Stimulated activated naive CD8-positive, alpha-beta T cell treated with anti-CD3 and anti-CD28 coated beads, Interleukin-15, amount 100 ng/mL, for 72 hours (primary cell): ENCODE measurements around the gene ANKS1B.

ENCODE experiments used
- ATAC-seq: fragments of 150-1000 bp; cut with Tn5 transposase; 2 replicates; pipeline ENCODE4 v1.10.0; 2021; ENCODE audit warnings: mild to moderate bottlenecking, moderate library complexity
- DNase-seq, 2 donors: peaks; one replicate each; pipeline ENCODE4 v3.0.0; 2021 to 2022
- H3K27ac Mint-ChIP-seq, 2 donors: one replicate each; pipeline ENCODE4 v1.8.0; 2022; ENCODE audit warnings: mild to moderate bottlenecking in 2 of 2, mixed read lengths in 2 of 2, moderate library complexity in 2 of 2
- H3K27me3 Mint-ChIP-seq: one replicate; pipeline ENCODE4 v1.8.0; 2022; ENCODE audit warnings: mixed read lengths
- H3K4me1 Mint-ChIP-seq: one replicate; pipeline ENCODE4 v1.8.0; 2022; ENCODE audit warnings: mild to moderate bottlenecking, mixed read lengths
- H3K4me3 Mint-ChIP-seq, 2 donors: one replicate each; pipeline ENCODE4 v1.8.0; 2022; ENCODE audit warnings: mild to moderate bottlenecking in 2 of 2, mixed read lengths in 2 of 2, moderate library complexity in 1 of 2
- H3K9me3 Mint-ChIP-seq, 2 donors: one replicate each; pipeline ENCODE4 v1.8.0; 2022; ENCODE audit warnings: mixed read lengths in 2 of 2

Gene ANKS1B

DNA sequence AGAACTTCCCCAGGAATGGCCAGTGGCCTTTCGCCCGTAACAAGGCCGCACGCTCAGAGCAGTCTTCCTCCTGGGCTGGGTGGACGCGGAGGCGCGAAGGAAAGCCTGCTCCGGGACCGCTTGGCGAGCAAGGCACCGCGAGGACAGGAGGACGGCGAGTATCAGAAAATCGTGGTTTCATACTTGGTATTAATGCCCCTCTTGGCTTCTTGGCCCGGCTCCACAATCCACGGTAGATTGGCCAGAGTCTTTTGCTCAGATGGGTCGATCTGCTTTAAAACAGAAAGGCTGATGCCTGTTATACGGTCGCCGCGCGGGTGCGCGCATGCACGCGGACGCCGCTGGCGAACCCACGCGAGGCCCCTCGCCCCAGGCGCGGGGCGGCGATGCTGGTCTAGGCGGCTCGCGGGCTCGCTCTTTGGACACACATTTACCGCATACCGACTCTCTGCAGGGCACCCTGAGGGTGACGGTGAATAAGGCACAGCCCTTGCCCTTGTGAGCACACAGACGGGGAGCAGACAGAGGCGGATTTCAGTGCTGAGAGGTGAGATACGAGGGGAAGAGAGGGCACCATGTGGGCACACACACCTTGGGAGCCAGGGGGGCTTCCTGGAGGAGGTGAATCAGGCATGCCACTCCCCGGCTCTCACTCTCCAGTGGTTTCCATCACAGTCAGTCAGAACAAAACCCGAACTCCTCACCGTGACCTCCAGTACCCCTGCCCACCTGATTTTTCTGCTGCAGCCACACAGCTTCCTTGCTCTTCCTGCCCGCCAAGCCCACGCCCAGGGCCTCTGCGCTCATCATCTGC, 1239.0 kb downstream of the ANKS1B start:
- DNase-seq (peak; percentile 13 to 24), ATAC-seq (peak; percentile 45)
- H3K27me3 Mint-ChIP-seq: peaks cover 73% of the 10 kb centered on the region
- peak overlapping the region; percentile 66 to 67 for H3K4me3 Mint-ChIP-seq
- peaks cover 21% of the 10 kb centered on the region for H3K4me1 Mint-ChIP-seq
- peak overlapping the region in 1 of 2 donors; percentile 20 for H3K27ac Mint-ChIP-seq
- peaks cover 0 to 5% of the 10 kb centered on the region in 2 donors for H3K9me3 Mint-ChIP-seq

DNA sequence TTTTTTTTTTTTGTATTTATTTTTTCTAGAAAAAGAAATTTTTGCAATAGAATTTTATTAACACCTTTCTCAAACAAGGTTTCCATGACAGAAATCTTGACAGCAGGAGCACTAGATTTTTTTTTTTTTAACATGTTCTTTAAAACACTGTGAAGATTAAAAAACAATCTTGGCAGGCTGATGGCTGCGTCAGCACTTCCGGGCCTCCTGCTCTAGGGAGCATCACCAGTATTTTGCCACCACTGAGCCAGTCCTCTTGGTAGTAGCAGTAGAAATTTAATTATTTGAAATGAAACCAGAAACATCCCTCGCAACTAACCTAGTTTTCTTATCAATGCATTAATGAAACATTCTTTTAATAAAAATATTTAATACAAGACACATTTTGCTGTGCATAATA, 1240.1 kb downstream of the ANKS1B start:
- Mint-ChIP-seq H3K27me3 (peaks cover 66% of the 10 kb centered on the region), H3K27ac (no peak overlapping the region), H3K4me1 (peaks cover 27% of the 10 kb centered on the region), H3K9me3 (peaks cover 0 to 5% of the 10 kb centered on the region in 2 donors), H3K4me3 (no peak overlapping the region)
- ATAC-seq (no peak), DNase-seq (no peak)

DNA sequence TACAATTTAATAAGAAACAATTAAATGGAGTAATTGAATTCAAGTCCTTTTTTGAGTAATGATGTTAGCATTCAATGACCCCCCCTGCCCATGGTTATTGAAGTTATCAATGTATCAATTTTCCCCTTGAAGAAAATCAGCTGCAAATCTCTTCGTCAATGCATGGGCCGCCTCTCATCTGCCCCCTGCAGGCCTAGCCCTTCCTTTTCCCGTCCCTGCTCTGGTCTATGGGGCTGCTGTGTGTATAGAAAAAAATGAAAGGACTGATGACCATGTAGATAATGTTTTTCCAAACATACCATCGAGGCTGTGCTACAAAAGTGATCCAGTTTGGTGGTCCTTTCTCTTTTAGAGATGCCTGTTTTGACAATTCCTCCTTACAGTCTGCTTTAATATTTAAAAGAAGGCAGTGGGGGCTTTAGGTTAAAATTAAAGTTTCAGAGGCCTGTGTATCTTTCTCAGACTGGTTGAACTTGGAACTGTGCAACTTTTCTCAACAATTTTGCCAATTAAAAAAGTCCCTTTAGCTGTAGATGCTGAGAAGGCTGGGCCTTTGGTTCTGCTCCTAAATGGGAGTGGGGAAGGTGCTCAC, 1241.3 kb downstream of the ANKS1B start:
- peak; percentile 44 for ATAC-seq
- no peak overlapping the region for H3K27ac Mint-ChIP-seq
- peaks cover 27% of the 10 kb centered on the region for H3K4me1 Mint-ChIP-seq
- DNase-seq: peak; percentile 32 to 40
- H3K27me3 Mint-ChIP-seq: peaks cover 60% of the 10 kb centered on the region
- H3K9me3 Mint-ChIP-seq: peaks cover 0 to 5% of the 10 kb centered on the region in 2 donors
- no peak overlapping the region for H3K4me3 Mint-ChIP-seq

DNA sequence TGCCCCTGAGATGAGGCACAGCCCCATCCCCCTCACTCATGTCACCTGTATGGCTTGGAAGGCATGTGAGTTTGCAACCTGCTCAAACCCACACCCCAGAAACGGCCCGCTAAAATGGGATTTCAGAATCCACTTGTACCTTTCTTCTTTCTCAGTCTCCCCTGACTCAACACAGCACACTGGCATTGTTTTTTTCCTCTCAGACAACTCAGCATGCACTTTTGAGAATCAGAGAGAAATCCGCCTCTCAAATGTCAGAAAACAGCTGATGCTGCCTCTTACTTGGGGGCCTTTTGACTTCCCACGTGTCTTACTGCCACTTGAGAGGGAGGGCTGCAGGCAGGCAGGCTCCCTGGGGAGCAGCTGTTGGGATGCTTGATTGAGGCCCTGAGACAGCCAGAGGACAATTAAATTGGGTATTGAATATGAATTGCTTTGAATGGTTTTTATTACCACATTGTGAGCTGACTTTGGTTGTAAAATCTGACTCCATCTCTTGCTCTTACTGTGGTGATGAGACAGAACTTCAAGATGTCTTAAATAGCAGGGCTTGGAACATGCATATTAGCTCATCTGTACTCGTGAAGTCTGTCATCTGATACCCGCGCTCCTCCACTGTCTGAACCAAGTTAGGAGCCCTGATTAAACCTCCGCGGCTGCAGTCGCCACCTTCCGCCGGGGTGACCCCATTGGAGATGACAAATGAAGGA, 1243.0 kb downstream of the ANKS1B start:
- peaks cover 27% of the 10 kb centered on the region for H3K4me1 Mint-ChIP-seq
- peak overlapping the region; percentile 40 to 49 for H3K4me3 Mint-ChIP-seq
- peaks cover 42% of the 10 kb centered on the region for H3K27me3 Mint-ChIP-seq
- peaks cover 0 to 5% of the 10 kb centered on the region in 2 donors for H3K9me3 Mint-ChIP-seq
- DNase-seq (peak in 1 of 2 donors; percentile 28), ATAC-seq (peak; percentile 48)
- peak overlapping the region in 1 of 2 donors; percentile 62 for H3K27ac Mint-ChIP-seq

DNA sequence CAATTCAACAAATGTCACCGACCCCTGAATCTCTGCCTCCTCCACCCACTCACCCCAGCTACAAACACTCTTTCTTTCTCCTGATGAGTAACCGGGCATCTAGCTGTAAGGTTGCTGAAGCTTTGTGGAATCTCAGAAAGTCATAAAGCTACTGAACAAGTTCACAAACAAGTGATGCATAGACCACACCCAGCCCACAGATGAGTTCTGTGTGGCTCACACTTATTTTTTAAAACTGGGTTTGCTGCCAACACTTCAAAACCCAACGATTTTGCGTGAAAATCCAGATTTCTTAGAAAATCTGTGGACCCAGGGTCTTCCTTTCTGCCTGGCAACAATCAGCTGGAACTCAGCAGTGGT, 1243.6 kb downstream of the ANKS1B start:
- peak overlapping the region; percentile 40 to 49 for H3K4me3 Mint-ChIP-seq
- DNase-seq (peak; percentile 7 to 41), ATAC-seq (peak; percentile 84)
- peaks cover 24% of the 10 kb centered on the region for H3K4me1 Mint-ChIP-seq
- peaks cover 0 to 5% of the 10 kb centered on the region in 2 donors for H3K9me3 Mint-ChIP-seq
- peaks cover 37% of the 10 kb centered on the region for H3K27me3 Mint-ChIP-seq
- peak overlapping the region in 1 of 2 donors; percentile 62 for H3K27ac Mint-ChIP-seq

DNA sequence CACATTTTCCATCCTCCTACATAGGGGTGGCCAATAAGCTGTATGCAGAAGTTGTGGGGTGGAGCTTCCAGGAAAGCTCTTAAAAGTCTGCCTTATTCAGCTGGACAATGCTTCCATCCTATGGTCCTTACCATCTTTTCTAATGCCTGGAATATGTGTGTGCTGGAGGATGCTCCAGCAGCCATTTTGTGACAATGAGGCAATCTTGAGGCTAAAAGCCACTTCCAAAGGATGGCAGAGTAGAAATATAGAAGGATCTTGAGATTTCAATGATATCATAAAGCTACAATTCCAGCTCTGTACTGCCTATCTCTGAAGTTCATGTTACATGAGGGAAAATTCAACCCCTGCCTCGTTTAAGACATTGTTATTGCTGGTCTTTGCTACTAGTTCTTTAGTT, 1244.0 kb downstream of the ANKS1B start:
- Mint-ChIP-seq H3K9me3 (peaks cover 0 to 5% of the 10 kb centered on the region in 2 donors), H3K27me3 (peaks cover 33% of the 10 kb centered on the region), H3K4me3 (peak overlapping the region in 1 of 2 donors; percentile 49), H3K4me1 (peaks cover 21% of the 10 kb centered on the region), H3K27ac (no peak overlapping the region)
- DNase-seq (no peak), ATAC-seq (no peak)

DNA sequence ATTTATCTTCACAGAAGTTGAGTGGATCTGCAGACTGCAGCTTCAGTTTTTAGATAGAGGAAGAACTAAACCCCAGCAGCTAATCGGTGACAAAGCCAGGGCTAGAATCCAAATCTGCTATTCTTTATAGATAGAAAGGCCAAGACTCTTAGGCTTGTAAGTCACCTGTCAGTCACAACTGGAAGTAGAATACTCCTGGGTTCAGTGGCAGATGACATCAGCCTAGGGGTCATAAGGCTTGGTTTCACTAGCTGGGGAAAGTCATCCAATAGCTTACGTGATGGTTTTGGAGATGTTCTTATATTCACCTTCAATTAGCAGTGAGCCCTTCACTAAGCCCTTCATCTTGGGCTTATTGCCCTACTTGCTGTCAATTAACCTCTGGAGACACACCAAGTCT, 1246.2 kb downstream of the ANKS1B start:
- Mint-ChIP-seq H3K27me3 (peaks cover 29% of the 10 kb centered on the region), H3K27ac (no peak overlapping the region), H3K4me3 (no peak overlapping the region), H3K9me3 (peaks cover 0 to 5% of the 10 kb centered on the region in 2 donors), H3K4me1 (peaks cover 21% of the 10 kb centered on the region)
- DNase-seq (no peak), ATAC-seq (peak; percentile 58)

DNA sequence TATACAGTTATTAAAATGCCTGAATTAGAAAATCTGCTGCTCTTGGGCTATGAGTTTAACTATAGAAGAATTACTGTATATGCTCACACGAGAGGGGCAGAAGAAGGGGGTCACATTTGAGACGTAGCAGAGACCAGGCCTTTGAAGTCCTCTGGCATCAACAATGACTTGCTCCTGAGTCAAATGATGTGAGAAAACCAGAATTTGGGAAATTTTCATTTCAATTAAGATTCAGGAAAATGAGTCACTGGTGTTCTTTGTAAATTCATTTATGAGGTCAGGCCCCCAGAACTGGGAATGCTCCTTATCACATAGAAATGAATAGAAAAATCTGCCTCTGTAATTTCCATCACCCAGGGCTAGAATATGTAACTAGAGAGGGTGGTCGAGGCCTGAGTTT, 1246.7 kb downstream of the ANKS1B start:
- Mint-ChIP-seq H3K9me3 (peaks cover 0 to 5% of the 10 kb centered on the region in 2 donors), H3K4me1 (peaks cover 21% of the 10 kb centered on the region), H3K4me3 (no peak overlapping the region), H3K27ac (no peak overlapping the region), H3K27me3 (peaks cover 24% of the 10 kb centered on the region)
- ATAC-seq (no peak), DNase-seq (no peak)

DNA sequence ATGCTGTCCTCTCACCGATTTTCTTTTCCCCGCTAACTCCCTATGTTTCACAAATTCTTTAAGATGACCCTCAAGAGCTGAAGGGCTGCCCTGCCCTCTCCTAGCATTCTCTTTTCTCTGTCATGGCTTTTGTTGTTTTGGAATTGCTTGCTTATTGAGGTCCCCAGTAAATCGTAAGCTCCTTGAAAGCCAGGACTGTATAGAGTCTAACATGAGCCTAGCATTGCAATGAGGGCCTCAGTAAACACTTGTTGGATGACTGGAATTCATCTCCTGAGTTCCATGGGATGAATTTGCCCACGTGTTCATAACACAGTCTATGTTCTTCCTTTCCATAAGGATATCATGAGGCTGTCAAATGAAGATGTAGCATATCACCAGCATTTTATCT, 1247.4 kb downstream of the ANKS1B start:
- Mint-ChIP-seq H3K27ac (no peak overlapping the region), H3K27me3 (peaks cover 17% of the 10 kb centered on the region), H3K4me3 (no peak overlapping the region), H3K9me3 (peaks cover 0 to 5% of the 10 kb centered on the region in 2 donors), H3K4me1 (peaks cover 21% of the 10 kb centered on the region)
- no peak for ATAC-seq
- no peak for DNase-seq

DNA sequence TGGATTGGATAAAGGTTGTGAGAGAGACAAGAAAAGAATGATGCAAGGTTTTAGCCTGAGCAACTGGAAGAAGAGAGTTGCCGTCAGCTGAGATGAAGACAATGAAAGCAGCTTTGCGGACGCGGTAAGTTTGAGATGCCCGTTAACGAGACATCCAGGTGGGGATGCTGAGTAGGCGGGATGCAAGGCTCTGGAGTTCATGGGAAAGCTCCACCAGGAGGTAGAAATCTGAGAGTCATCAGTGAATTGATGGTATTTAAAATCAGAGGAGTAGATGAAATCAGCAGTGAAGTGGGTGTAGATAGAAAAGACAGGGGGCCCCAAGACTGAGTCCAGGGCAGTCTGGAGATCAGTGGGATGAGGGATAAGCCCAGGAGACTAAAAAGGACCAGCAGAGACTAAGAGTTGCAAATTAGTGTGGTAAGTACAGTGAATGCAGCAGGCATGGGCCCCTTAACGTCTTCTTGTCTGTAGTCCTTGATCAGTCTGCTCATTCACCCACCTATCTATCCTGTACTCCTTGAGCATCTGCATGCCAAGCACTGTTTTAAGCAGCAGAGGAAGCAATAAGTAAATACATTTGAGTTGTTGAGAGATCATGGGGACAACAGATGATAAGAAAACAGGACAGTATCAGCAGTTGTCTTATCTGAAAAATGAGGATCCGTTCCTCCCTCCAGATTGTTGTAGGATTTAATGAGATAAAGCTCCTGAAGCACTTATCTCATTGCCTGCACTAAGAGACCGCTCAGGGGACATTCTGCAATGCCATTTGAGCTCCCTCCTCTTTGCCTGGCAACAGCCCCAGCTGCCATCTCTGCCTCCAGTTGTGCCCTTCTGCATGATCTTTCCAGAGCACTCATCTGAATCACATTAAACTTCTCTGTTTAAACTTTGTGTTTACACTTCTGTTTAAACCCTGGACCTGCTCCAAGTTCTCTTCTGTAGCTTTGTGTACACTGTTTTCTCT, 1248.1 kb downstream of the ANKS1B start:
- Mint-ChIP-seq H3K27ac (peak overlapping the region in 1 of 2 donors; percentile 25), H3K4me1 (peaks cover 15% of the 10 kb centered on the region), H3K27me3 (peaks cover 10% of the 10 kb centered on the region), H3K9me3 (peaks cover 0 to 5% of the 10 kb centered on the region in 2 donors), H3K4me3 (no peak overlapping the region)
- ATAC-seq: no peak
- no peak for DNase-seq

DNA sequence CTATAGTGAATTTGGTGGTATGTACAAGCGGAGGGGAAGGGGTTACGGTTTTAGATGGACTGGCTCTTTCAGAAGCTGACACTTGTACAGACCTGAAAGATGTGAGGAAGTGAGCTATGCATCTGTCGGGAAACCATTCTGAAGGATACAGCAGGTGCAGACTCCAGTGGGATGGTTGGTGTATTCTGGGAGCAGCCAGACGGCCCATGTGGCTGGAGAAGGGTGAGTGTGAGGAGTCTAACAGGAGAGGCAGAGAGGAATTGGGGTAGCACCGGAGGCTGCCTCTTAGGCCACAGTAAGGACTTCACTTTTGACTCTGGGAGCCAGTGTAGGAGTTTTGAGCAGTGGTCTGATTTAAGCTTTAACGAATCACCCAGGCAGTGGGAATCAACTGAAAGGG, 1248.9 kb downstream of the ANKS1B start:
- Mint-ChIP-seq H3K4me1 (peaks cover 7% of the 10 kb centered on the region), H3K9me3 (peaks cover 0 to under 1% of the 10 kb centered on the region in 2 donors), H3K4me3 (no peak overlapping the region), H3K27me3 (peaks cover 2% of the 10 kb centered on the region), H3K27ac (no peak overlapping the region)
- ATAC-seq: no peak
- no peak for DNase-seq

DNA sequence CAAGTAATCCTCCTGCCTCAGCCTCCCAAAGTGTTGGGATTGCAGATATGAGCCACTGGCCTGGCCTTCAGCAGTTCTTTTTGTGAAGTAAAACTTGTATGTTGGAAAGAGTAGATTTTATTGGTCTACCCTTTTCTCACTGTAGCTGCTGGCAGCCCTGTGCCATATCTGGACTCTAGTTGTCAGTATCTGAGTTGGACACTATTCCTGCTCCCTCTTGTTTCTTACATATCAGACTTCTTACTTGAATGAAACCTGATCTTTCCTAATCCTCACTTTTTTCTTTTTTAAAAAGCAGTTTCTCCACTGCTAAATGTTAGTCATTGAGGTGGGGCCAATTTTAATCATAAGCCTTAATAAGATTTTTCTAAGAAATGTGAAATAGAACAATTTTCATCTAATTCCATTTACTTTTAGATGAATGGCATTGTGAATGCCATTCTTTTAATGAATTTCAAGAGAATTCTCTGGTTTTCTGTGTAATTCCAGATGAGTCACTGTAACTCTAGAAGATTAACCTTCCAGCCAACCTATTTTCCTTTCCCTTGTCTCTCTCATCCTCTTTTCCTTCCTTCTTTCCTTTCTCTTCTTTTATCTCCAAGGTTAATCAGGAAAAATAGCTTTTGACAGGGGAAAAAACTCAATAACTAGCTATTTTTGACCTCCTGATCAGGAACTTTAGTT, 1250.9 kb downstream of the ANKS1B start:
- Mint-ChIP-seq H3K4me3 (no peak overlapping the region), H3K27me3 (no peaks in the 10 kb centered on the region), H3K4me1 (no peaks in the 10 kb centered on the region), H3K27ac (no peak overlapping the region), H3K9me3 (no peaks in the 10 kb centered on the region)
- ATAC-seq (no peak), DNase-seq (no peak)

DNA sequence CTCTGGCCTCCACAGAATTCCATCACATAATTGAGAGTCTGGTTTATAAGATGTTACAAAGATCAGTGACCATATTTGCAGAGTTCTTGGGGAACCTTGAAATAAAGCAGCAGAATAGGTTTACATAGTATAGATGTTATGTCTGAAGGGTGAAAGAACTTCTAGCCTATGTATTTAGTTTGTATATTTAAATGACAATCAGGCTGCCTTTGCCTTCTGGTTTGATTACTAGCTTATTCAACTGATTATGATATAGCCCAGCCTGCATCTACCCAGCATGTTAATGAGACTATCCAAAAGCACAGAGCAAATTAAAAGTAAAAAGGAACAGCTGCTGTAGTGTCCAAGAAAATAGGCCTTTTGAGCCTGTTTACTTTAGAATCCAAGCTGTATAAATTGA, 1254.3 kb downstream of the ANKS1B start:
- no peak overlapping the region for H3K27ac Mint-ChIP-seq
- ATAC-seq (no peak), DNase-seq (no peak)
- no peaks in the 10 kb centered on the region for H3K4me1 Mint-ChIP-seq
- no peak overlapping the region for H3K4me3 Mint-ChIP-seq
- H3K9me3 Mint-ChIP-seq: no peaks in the 10 kb centered on the region
- no peaks in the 10 kb centered on the region for H3K27me3 Mint-ChIP-seq

DNA sequence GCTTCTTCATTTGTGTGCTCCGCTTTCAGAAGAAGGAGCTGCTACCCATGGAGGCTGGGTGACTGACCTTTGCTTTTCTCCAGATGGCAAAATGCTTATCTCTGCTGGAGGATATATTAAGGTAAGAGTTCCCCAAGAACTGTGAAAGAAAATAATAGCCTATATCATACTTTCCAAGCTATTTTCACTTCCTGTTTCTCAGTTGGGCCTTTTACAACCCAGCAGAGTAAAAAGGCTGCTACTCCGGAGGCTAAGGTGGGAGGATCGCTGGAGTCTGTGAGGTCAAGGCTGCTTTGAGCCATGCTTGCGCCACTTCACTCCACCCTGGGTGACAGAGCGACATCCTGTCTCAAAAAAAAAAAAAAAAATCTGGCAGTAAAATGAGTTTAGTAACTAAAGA, 1257.5 kb downstream of the ANKS1B start:
- DNase-seq (no peak), ATAC-seq (no peak)
- no peak overlapping the region for H3K27ac Mint-ChIP-seq
- H3K4me1 Mint-ChIP-seq: no peaks in the 10 kb centered on the region
- no peaks in the 10 kb centered on the region for H3K9me3 Mint-ChIP-seq
- no peak overlapping the region for H3K4me3 Mint-ChIP-seq
- no peaks in the 10 kb centered on the region for H3K27me3 Mint-ChIP-seq
